ENCODE results near the gene GNG12. TPM values are rescaled to one million over a fixed set of nuclear protein-coding genes. Genes with fewer than 3 reads are reported as not detected.

GNG12 gene
- total RNA-seq, 3 donors from 2014 or later: 85.0 to 191 (median 158) TPM

- H3K36me3 ChIP-seq (ENCODE audit: low read depth): no peaks in the 10 kb centered on the region
- H3K4me1 ChIP-seq (ENCODE audit: low read depth): peaks cover 48% of the 10 kb centered on the region
- H3K9me3 ChIP-seq: no peaks in the 10 kb centered on the region
- TF ChIP-seq CTCF (IDR thresholded peaks at IDR 0.05): no peak
- no peak for DNase-seq
- intact Hi-C loops (cut with DNase I, micrococcal nuclease): no loop called here
- H3K4me3 ChIP-seq: no peak overlapping the region
- peak; percentile 37 for ATAC-seq
Measured at GRCh38 chr1:67827688-67828087, 5.6 kb downstream of the GNG12 start.

- Histone ChIP-seq H3K4me1 (ENCODE audit: low read depth) (peaks cover 39% of the 10 kb centered on the region), H3K4me3 (no peak overlapping the region), H3K36me3 (ENCODE audit: low read depth) (no peaks in the 10 kb centered on the region), H3K9me3 (no peaks in the 10 kb centered on the region)
- DNase-seq (no peak), ATAC-seq (no peak)
- intact Hi-C loops (cut with DNase I, micrococcal nuclease): no loop called here
- TF ChIP-seq CTCF (IDR thresholded peaks at IDR 0.05): no peak
Measured at GRCh38 chr1:67825591-67825990, 7.7 kb downstream of the GNG12 start.

GRCh38 chr1:67824766-67825165 is 8.5 kb downstream of the GNG12 start:
- DNase-seq: peak in 1 of 3 donors; percentile 83
- ATAC-seq: peak; percentile 89
- no peak overlapping the region for H3K4me3 ChIP-seq
- TF ChIP-seq CTCF (IDR thresholded peaks at IDR 0.05): no peak
- H3K9me3 ChIP-seq: no peaks in the 10 kb centered on the region
- intact Hi-C loops (cut with DNase I, micrococcal nuclease): no loop called here
- H3K36me3 ChIP-seq (ENCODE audit: low read depth): no peaks in the 10 kb centered on the region
- H3K4me1 ChIP-seq (ENCODE audit: low read depth): peaks cover 33% of the 10 kb centered on the region

GRCh38 chr1:67823615-67824014 is 9.7 kb downstream of the GNG12 start:
- ATAC-seq: no peak
- no peak for DNase-seq
- Histone ChIP-seq H3K4me1 (ENCODE audit: low read depth) (peaks cover 34% of the 10 kb centered on the region), H3K9me3 (no peaks in the 10 kb centered on the region), H3K4me3 (no peak overlapping the region), H3K36me3 (ENCODE audit: low read depth) (no peaks in the 10 kb centered on the region)
- TF ChIP-seq CTCF (IDR thresholded peaks at IDR 0.05): no peak
- intact Hi-C loops (cut with DNase I, micrococcal nuclease): no loop called here

- DNase-seq (no peak), ATAC-seq (no peak)
- Histone ChIP-seq H3K36me3 (ENCODE audit: low read depth) (no peaks in the 10 kb centered on the region), H3K9me3 (no peaks in the 10 kb centered on the region), H3K4me1 (ENCODE audit: low read depth) (peaks cover 38% of the 10 kb centered on the region), H3K4me3 (no peak overlapping the region)
- intact Hi-C loops (cut with DNase I, micrococcal nuclease): no loop called here
- no peak for TF ChIP-seq CTCF (IDR thresholded peaks at IDR 0.05)
Measured at GRCh38 chr1:67821263-67821662, 12.0 kb downstream of the GNG12 start.

GRCh38 chr1:67818725-67819301 is 14.5 kb downstream of the GNG12 start:
- Histone ChIP-seq H3K36me3 (ENCODE audit: low read depth) (no peaks in the 10 kb centered on the region), H3K4me1 (ENCODE audit: low read depth) (peaks cover 30% of the 10 kb centered on the region), H3K4me3 (no peak overlapping the region), H3K9me3 (no peaks in the 10 kb centered on the region)
- DNase-seq (peak in 2 of 3 donors; percentile 65 to 66), ATAC-seq (peak; percentile 33)
- intact Hi-C loops (cut with DNase I, micrococcal nuclease): no loop called here
- no peak for TF ChIP-seq CTCF (IDR thresholded peaks at IDR 0.05)

Measured in mucosa of descending colon (tissue), 3 donors.